Vagina (tissue), 2 donors: ENCODE measurements around the gene SLC13A5.

Experiments used
- POLR2A ChIP-seq, 2 donors: fragments of 450-650 bp; IDR thresholded peaks; one replicate each; pipeline ENCODE4 v1.6.1; 2017; ENCODE audit warnings: antibody characterized with exemption in 2 of 2, mild to moderate bottlenecking in 2 of 2, moderate library complexity in 2 of 2
- POLR2AphosphoS5 ChIP-seq, 2 donors: sonication (generic); formaldehyde crosslinking; IDR thresholded peaks; one replicate each; pipeline ENCODE4 v1.9.0; 2017; ENCODE audit warnings: antibody characterized with exemption in 2 of 2, mild to moderate bottlenecking in 2 of 2, low read depth in 1 of 2; ENCODE audit not compliant: insufficient read depth in 1 of 2
- TF ChIP-seq, protein P1 (sequence below), 3 experiments: fragments of 450-650 bp in 2 of 3; fragments of 200-600 bp in 1 of 3; sonication (generic) in 1 of 3; IDR thresholded peaks; one replicate each; pipeline ENCODE4 v1.5.1; 2017 to 2019; ENCODE audit warnings: antibody characterized with exemption in 3 of 3, mild to moderate bottlenecking in 2 of 3, moderate library complexity in 2 of 3

DNA sequence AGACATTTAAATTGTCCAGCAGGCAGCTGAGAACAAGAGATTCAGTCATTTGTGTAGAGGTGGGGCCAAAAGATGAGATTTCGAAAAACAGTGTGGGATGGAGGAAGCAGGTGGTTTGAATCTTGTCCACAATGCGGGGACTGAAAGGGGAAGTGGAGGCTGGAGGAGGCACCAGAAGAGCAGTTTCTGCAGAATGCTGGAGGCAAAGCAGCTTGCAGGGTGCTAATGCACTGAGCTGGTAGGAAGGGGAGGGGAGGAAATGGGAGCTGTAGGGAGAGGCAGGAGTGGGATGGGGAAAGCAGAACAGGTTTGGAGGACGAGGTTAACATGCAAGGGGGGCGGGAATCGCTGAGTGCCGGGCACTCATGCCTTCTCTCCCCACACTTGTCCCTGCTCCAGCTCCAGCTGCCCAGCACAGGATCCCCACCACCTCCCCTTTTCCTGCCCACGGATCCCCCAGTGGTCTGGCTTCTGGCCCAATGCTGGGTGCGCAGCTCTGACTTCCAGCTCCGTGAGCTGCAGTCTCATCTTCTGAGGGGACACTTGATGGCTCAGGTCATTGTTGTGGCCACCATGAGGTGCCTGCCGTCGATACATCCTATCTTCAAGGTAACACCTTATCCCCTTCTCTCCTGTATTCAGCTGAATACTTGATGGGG, 52.2 kb downstream of the SLC13A5 start:
- TF ChIP-seq, protein P1, sequence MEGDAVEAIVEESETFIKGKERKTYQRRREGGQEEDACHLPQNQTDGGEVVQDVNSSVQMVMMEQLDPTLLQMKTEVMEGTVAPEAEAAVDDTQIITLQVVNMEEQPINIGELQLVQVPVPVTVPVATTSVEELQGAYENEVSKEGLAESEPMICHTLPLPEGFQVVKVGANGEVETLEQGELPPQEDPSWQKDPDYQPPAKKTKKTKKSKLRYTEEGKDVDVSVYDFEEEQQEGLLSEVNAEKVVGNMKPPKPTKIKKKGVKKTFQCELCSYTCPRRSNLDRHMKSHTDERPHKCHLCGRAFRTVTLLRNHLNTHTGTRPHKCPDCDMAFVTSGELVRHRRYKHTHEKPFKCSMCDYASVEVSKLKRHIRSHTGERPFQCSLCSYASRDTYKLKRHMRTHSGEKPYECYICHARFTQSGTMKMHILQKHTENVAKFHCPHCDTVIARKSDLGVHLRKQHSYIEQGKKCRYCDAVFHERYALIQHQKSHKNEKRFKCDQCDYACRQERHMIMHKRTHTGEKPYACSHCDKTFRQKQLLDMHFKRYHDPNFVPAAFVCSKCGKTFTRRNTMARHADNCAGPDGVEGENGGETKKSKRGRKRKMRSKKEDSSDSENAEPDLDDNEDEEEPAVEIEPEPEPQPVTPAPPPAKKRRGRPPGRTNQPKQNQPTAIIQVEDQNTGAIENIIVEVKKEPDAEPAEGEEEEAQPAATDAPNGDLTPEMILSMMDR (IDR thresholded peaks at IDR 0.05) = no peak
- TF ChIP-seq POLR2A (IDR thresholded peaks at IDR 0.05) (no peak), POLR2AphosphoS5 (IDR thresholded peaks at IDR 0.05; ENCODE audit: insufficient read depth in 1 of 2, low read depth in 1 of 2) (no peak)
